HG02870 (cell line): Measurements from ENCODE around the gene ARX.
A peak's percentile ranks its signal among the peaks of the same experiment; 100 is the strongest.

Experiments used
- ATAC-seq: cut with Tn5 transposase; IDR thresholded peaks from one replicate; pipeline ENCODE4 v1.9.1; 2021; ENCODE audit warnings: mild to moderate bottlenecking, moderate library complexity; ENCODE audit not compliant: unreplicated experiment

The ARX gene

GRCh38 chrX:25015486-25016360 lies at the start of gene ARX:
TSS of gene ARX (minus strand) at chrX:25015965. CDS start at chrX:25015737, 228 bp downstream.
- no peak for ATAC-seq

GRCh38 chrX:25059273-25059672 lies 43.5 kb upstream of the ARX start:
- no peak for ATAC-seq

DNA sequence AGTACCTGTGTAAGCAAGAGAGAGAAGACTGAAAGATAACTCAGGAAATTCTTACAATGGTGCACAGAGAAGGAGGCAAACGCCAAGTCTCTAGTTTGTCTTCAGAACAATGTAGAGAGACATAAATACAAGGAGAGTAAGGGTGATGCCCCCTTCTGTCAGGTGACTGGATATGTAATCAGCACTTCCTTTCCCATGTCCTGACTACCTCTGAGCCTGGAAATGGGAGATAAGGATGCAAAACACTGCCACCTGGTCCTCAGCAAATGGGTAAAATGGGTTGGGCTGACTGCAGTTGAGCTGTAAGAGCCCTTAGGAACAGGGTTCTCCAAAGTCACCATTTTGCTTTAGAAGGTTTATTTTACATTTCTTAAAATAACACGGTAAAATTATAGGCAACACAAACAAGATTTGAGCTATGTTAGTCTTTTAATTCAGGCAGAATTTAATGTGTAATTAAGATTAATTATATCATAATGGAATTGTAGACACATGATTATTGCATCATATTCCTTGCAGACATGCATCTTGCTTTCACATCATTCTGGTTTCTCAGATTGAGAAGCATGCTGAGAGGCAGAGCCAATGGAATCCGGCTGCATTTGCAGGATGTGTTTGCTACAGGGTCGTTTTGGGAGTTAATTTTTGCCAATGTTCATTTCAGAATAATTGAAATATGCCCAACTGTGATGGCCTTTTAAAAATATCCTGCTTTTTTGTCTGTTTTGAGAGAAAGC lies 37.2 kb upstream of the ARX start:
- ATAC-seq = no peak

DNA sequence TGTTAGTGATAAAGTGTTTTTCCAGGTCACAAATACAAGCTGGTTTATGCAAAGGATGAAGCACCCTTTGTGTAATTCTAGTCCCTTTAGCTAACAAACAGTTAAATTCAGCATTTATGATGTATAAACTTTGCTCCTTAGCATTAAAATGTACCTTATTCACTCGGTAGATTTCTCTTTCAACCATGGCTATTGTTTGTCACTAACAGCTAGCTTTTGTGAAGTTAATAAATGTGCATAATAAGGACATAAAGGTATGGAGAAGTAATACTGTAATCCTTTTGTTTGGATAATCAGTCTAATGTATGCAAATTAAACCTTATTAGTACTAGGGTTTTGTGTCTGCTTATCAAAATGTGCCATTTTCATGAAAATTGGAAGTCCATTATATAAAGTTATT lies 34.2 kb upstream of the ARX start:
- no peak for ATAC-seq

- no peak for ATAC-seq
These were observed 33.6 kb upstream of the ARX start for GRCh38 chrX:25049357-25049756.

DNA sequence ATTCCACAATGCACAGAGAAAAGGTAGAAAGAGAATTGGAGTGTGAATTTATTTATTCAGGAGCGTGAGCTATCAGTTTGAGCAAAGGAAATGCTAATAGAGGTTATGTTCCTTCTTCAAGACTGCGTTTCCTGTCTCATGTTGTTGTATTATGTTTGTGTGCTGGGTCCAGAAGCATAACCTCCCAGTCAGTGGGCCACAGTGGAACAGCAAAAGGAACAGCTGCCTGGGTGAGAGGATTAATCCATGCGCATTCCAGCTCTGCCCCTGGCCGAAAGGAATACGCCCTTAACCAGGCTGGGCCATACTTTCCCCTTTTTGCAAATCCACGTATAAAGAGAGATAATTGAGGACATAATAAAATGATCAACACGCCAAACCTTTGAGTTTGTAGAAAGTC lies 32.4 kb upstream of the ARX start:
- ATAC-seq = no peak

DNA sequence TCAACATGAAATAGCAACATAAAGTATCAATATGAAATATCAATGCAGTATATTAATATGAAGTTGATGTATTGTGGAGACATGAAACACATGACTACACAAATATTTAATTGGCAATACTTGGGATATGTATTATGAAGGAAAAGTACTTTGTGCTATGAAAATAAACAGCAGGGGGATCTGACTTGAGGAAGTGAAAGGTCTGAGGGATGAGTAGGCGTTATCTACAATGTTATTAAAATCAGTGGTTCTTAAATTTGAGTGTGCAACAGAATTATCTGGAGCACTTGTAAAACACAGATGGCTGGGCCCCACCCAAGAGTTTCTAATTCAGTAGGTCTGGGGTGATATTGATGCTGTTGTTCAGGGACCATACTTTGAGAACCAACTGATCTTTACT lies 27.4 kb upstream of the ARX start:
- no peak for ATAC-seq

GRCh38 chrX:25039036-25039435 lies 23.3 kb upstream of the ARX start:
- no peak for ATAC-seq

DNA sequence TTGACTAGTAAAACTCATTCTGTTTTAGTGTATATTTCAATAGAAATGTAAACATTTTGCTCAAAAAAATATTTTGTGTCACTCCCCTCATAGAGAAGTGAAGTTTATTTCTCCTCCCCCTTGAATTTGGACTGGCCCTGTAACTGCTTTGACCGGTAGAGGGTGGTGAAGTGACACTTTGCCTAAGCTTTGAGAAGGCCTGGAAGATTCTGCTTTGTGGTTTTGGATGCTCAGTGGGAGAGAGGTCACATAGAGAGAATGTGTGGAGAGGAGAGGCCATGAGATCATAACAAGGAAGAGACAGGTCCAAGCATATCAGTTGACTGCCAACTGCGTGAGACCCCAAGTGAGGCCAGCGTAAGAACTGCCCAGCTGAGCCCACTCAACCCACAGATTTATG lies 19.1 kb upstream of the ARX start:
- no peak for ATAC-seq

DNA sequence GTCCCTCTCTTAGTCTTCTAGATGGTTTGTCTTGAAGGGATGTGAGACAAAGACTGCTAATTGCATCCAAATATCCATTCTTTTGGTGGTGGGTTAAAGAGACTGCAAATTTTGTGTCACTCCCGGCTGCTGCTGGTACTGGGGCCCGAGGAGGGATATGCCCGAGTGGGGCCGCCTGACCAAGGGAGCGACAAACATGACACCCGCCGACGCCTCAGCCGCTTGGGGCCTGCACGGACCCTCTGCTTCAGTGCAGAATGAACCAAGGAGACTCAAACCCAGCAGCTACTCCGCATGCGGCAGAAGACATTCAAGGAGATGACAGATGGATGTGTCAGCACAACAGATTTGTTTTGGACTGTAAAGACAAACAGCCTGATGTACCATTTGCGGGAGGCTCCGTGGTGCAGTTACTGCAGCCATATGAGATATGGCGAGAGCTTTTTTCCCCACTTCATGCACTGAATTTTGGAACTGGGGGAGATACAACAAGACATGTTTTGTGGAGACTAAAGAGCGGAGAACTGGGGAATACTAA lies 13.6 kb upstream of the ARX start:
- ATAC-seq = no peak

DNA sequence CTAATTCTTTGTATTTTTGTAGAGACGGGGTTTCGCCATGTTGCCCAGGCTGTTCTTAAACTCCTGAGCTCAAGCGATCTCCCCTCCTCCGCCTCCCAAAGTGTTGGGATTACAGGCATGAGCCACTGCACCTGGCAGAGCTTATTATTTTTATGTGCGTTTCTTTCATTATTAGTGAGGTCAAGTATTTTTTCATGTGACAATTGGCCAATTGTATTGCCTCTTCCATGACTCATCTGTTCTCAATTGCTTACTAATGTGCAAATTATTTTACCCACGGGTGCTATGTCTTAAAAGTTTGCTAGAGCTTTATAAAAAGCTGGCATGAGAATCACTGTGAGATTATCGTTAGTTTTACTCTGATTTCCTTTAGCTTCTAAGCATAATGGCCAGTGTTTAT lies 13.0 kb upstream of the ARX start:
- no peak for ATAC-seq

DNA sequence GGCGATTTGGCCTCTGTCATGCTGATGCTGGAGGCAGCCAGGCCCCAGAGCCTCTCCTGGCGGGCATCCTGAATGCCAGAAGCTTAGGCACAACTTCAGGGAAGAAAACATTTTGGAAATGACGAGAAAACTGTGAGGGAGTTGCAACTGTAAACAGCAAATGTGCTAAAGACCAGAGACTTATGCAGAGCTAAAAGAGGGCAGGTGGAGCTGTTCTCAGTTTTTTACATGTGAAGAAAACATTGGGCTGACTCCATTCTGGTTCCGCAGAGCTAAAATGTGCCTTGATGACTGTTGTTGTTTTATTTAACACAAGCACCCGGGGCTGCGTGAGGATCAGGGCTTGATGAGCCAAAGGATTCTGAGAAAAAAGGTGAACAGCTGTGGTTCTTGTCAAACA lies 10.8 kb upstream of the ARX start:
- ATAC-seq = no peak

GRCh38 chrX:25025615-25026014 lies 9.8 kb upstream of the ARX start:
- ATAC-seq = no peak

DNA sequence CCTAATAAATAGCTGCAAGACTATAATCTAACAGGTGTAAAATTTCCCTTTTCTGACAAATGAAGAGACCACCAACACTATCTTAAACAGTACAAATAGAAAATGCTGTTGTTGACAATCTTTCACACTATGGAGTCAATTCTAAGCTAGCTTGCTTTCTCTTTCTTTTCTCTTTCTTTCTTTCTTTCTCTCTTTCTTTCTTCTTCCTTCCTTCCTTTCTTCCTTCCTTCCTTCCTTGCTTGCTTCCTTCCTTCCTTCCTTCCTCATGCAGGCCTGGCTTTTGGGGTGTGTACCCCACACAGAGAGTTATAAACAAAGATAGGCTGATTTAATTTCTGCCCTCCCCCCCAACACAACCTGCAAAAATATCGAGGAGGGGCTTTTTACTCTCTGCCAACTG lies 8.1 kb upstream of the ARX start:
- no peak for ATAC-seq

GRCh38 chrX:25022499-25023325 lies 6.9 kb upstream of the ARX start:
- ATAC-seq = no peak

- peak; percentile 38 for ATAC-seq
These were observed 5.2 kb upstream of the ARX start for GRCh38 chrX:25020905-25021449.

DNA sequence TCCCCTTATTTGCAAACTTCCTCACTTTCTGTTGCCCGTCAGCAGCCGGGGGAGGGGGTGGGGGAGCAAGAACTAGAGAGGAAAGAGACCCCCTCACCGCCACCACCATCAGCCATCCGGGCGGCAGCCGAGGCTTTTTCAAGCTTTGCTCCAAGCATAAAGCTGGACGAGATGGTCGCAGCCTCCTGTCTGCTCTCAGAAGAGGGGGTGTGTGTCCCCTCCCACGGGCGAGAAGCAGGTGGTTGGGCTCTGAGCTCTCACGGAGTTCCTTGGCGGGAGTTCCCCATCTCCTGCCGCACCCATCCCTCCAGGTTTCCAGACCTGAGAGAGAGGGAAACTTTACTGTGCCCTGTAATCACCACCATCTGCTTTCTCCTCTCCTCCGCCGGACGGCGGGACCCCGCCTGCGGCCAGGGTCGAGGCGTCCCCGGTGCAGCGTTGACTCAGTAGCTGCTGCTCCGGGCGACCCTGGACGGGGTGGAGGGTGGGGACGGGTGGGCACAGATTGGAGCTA lies 4.7 kb upstream of the ARX start:
- peak; percentile 36 for ATAC-seq

DNA sequence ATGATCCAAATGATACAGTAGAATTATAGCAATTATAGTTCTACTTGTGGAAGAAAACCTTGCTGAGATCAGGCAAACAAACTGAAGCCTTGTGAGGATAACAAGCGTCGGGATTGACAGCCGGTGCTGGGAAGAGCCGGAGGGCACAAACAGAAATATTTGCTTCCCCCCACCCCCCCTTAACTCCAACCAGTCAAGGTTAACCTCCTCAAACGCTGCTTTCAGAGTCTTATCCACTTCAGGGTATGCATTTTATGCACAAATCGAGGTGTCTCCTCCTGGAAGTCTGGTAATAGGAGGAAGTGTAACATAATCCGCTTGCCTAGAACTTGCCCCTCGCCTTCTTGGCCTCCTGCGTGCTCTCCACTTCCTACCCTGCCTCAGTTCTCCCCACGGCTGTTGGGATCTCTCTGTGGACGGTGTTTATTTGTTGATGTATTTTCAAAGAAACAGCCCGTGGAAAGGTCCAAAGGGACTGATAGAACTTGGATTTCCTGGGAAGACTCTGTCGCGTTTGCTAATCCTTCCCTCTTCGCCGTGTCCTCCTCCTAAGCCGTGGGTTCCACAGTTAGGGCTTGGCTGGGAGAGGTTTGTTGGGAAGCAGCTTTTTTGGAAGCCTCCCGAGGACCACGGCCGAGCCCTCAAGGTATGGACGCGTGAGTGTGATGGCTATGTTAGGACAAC lies 4.1 kb upstream of the ARX start:
- no peak for ATAC-seq

GRCh38 chrX:25018682-25019081 lies 2.9 kb upstream of the ARX start:
- ATAC-seq = no peak

- no peak for ATAC-seq
These were observed 2.0 kb upstream of the ARX start for GRCh38 chrX:25017667-25018247.
